Hepatocyte (in vitro differentiated cells): Measurements from ENCODE around the gene TPPP.

Experiments
- CTCF ChIP-seq: fragments of 200-600 bp; sonication (generic); IDR thresholded peaks from 2 replicates; pipeline ENCODE4 v1.5.1; 2016; ENCODE audit warnings: antibody characterized with exemption, mild to moderate bottlenecking; ENCODE audit not compliant: poor library complexity
- EZH2 ChIP-seq: fragments of 200-600 bp; sonication (generic); IDR thresholded peaks from 2 replicates; pipeline ENCODE4 v1.6.1; 2016; ENCODE audit warnings: antibody characterized with exemption, mild to moderate bottlenecking, borderline replicate concordance
- EZH2phosphoT487 ChIP-seq: fragments of 200-600 bp; sonication (generic); IDR thresholded peaks from one replicate; pipeline ENCODE4 v1.6.1; 2018; ENCODE audit warnings: antibody characterized with exemption, mild to moderate bottlenecking, low read depth, moderate library complexity; ENCODE audit not compliant: unreplicated experiment, severe bottlenecking

- TF ChIP-seq CTCF, result peak; percentile 90
- TF ChIP-seq EZH2, result no peak
- TF ChIP-seq EZH2phosphoT487, result no peak
Observed at GRCh38 chr5:671459-672328, 21.5 kb downstream of the TPPP start.
